SK-N-SH (cell line): ENCODE measurements around the gene MRPL12. TPM values are rescaled to one million over a fixed set of nuclear protein-coding genes. Genes with fewer than 3 reads are reported as not detected.

Experiments used
- CTCF ChIA-PET: fragments of 300-600, 350-600 bp; formaldehyde crosslinking; extraction: SDS; loops from one replicate; lab custom pipeline; 2021; lab: Yijun Ruan, JAX
- POLR2A ChIA-PET: fragments of 350-600 bp; sonication (Branson Sonifier 250); formaldehyde crosslinking; extraction: SDS; loops from one replicate; lab custom pipeline; 2020; ENCODE audit warnings: antibody characterized with exemption, inconsistent platforms; lab: Yijun Ruan, JAX
- DNase-seq: peaks from one replicate; pipeline ENCODE4 v3.0.0; 2012
- H2AFZ ChIP-seq: fragments of 200-600 bp; sonication (generic); 2 replicates; pipeline ENCODE4 v1.8.1; 2016; ENCODE audit warnings: antibody characterized with exemption, mild to moderate bottlenecking, low read depth
- H3F3A ChIP-seq: fragments of 200-600 bp; sonication (generic); replicated peaks from 2 replicates; pipeline ENCODE3; 2016; ENCODE audit warnings: antibody characterized with exemption, mild to moderate bottlenecking; ENCODE audit not compliant: insufficient read depth
- H3K27ac ChIP-seq, 2 experiments: fragments of 200-500 bp in 1 of 2; fragments of 200-600 bp in 1 of 2; sonication (Bioruptor generic) in 1 of 2; sonication (generic), shearing (Covaris generic) in 1 of 2; 2 replicates each; pipeline versions ENCODE4 v1.5.1 to v1.6.1; 2014 to 2016; ENCODE audit warnings: low read depth in 2 of 2, inconsistent platforms in 1 of 2, low read length in 1 of 2, mild to moderate bottlenecking in 1 of 2, mixed read lengths in 1 of 2
- H3K27me3 ChIP-seq: fragments of 200-600 bp; sonication (generic), shearing (Covaris generic); 2 replicates; pipeline ENCODE4 v1.6.1; 2016; ENCODE audit warnings: mixed run types; ENCODE audit not compliant: insufficient read depth
- H3K36me3 ChIP-seq, 2 experiments: fragments of 200-500 bp in 1 of 2; fragments of 200-600 bp in 1 of 2; sonication (Bioruptor generic) in 1 of 2; sonication (generic) in 1 of 2; replicated peaks in 1 of 2; 2 replicates each; pipeline versions ENCODE3 to v1.5.1; 2014 to 2016; ENCODE audit warnings: low read length in 1 of 2, mild to moderate bottlenecking in 1 of 2; ENCODE audit not compliant: insufficient read depth in 2 of 2, control insufficient read depth in 1 of 2
- H3K4me1 ChIP-seq, 2 experiments: fragments of 200-500 bp in 1 of 2; fragments of 200-600 bp in 1 of 2; sonication (Bioruptor generic) in 1 of 2; sonication (generic), shearing (Covaris generic) in 1 of 2; 2 replicates each; pipeline versions ENCODE4 v1.5.1 to v1.6.1; 2014 to 2016; ENCODE audit warnings: low read depth in 1 of 2, low read length in 1 of 2, mixed run types in 1 of 2; ENCODE audit not compliant: insufficient read depth in 2 of 2, control insufficient read depth in 1 of 2
- H3K4me2 ChIP-seq: fragments of 200-600 bp; sonication (generic), shearing (Covaris generic); 2 replicates; pipeline ENCODE4 v1.6.1; 2017; ENCODE audit warnings: mixed run types
- H3K4me3 ChIP-seq, 2 experiments: fragments of 200-500 bp in 1 of 2; fragments of 200-600 bp in 1 of 2; sonication (Bioruptor generic) in 1 of 2; sonication (generic), shearing (Covaris generic) in 1 of 2; 2 replicates each; pipeline versions ENCODE4 v1.5.1 to v1.8.1; 2014 to 2016; ENCODE audit warnings: low read depth in 2 of 2, inconsistent platforms in 1 of 2, low read length in 1 of 2, mild to moderate bottlenecking in 1 of 2, mixed read lengths in 1 of 2, moderate library complexity in 1 of 2
- H3K79me2 ChIP-seq: fragments of 200-600 bp; sonication (generic); 2 replicates; pipeline ENCODE4 v1.8.1; 2017; ENCODE audit warnings: mild to moderate bottlenecking; ENCODE audit not compliant: insufficient read depth
- H3K9ac ChIP-seq: fragments of 200-600 bp; sonication (generic); 2 replicates; pipeline ENCODE4 v1.6.1; 2017; ENCODE audit warnings: mixed run types
- H3K9me2 ChIP-seq: fragments of 200-600 bp; sonication (generic); 2 replicates; pipeline ENCODE4 v1.6.1; 2017; ENCODE audit warnings: mixed run types
- H3K9me3 ChIP-seq: fragments of 200-600 bp; sonication (generic); 2 replicates; pipeline ENCODE4 v1.6.1; 2017; ENCODE audit warnings: mixed run types, mild to moderate bottlenecking, moderate library complexity
- H4K20me1 ChIP-seq: fragments of 200-600 bp; sonication (generic); 2 replicates; pipeline ENCODE4 v1.6.1; 2017; ENCODE audit warnings: mild to moderate bottlenecking, mixed run types; ENCODE audit not compliant: insufficient read depth
- ELF1 ChIP-seq: IDR thresholded peaks from 2 replicates; pipeline ENCODE4 v1.4.0; 2012
- EP300 ChIP-seq, 2 experiments: IDR thresholded peaks; 2 replicates each; pipeline versions ENCODE4 v1.4.0 to v1.6.1; 2012; ENCODE audit warnings: borderline replicate concordance in 1 of 2, low read depth in 1 of 2, low read length in 1 of 2
- FOXJ3 ChIP-seq: sonication (generic); formaldehyde crosslinking; IDR thresholded peaks from 2 replicates; pipeline ENCODE4 v1.5.1; 2020; ENCODE audit warnings: mild to moderate bottlenecking, missing genetic modification reagents
- FOXM1 ChIP-seq: IDR thresholded peaks from 2 replicates; pipeline ENCODE4 v1.4.0; 2012; ENCODE audit warnings: low read depth, mild to moderate bottlenecking
- GATA2 ChIP-seq: sonication (generic); formaldehyde crosslinking; IDR thresholded peaks from 2 replicates; pipeline ENCODE4 v1.5.0; 2020; ENCODE audit warnings: mild to moderate bottlenecking, missing genetic modification reagents
- JUND ChIP-seq: IDR thresholded peaks from 2 replicates; pipeline ENCODE4 v1.4.0; 2012
- MAX ChIP-seq: IDR thresholded peaks from 2 replicates; pipeline ENCODE4 v1.4.0; 2012; ENCODE audit warnings: low read depth
- NRF1 ChIP-seq: IDR thresholded peaks from 2 replicates; pipeline ENCODE4 v1.6.1; 2012; ENCODE audit warnings: low read depth, mild to moderate bottlenecking, low read length
- POLR2AphosphoS5 ChIP-seq: IDR thresholded peaks from 2 replicates; pipeline ENCODE4 v1.6.1; 2012; ENCODE audit warnings: low read depth, low read length
- RAD21 ChIP-seq: IDR thresholded peaks from 2 replicates; pipeline ENCODE4 v1.6.1; 2012; ENCODE audit warnings: mild to moderate bottlenecking, low read length
- REST ChIP-seq: IDR thresholded peaks from 2 replicates; pipeline ENCODE4 v1.6.1; 2012; ENCODE audit warnings: mild to moderate bottlenecking, low read depth, low read length, moderate library complexity
- RXRA ChIP-seq: IDR thresholded peaks from 2 replicates; pipeline ENCODE4 v1.4.0; 2012; ENCODE audit warnings: low read depth, mild to moderate bottlenecking, borderline replicate concordance
- TAF1 ChIP-seq: IDR thresholded peaks from 2 replicates; pipeline ENCODE4 v1.6.1; 2012; ENCODE audit warnings: low read depth, mild to moderate bottlenecking, low read length, moderate library complexity, borderline replicate concordance
- TCF12 ChIP-seq: IDR thresholded peaks from 2 replicates; pipeline ENCODE4 v1.4.0; 2012
- TEAD4 ChIP-seq: IDR thresholded peaks from 2 replicates; pipeline ENCODE4 v1.4.0; 2012; ENCODE audit warnings: mild to moderate bottlenecking, borderline replicate concordance; ENCODE audit not compliant: insufficient read depth
- USF1 ChIP-seq: IDR thresholded peaks from 2 replicates; pipeline ENCODE4 v1.4.0; 2012; ENCODE audit warnings: low read depth, borderline replicate concordance
- YY1 ChIP-seq: IDR thresholded peaks from 2 replicates; pipeline ENCODE4 v1.4.0; 2012; ENCODE audit warnings: low read depth, mild to moderate bottlenecking
- WGBS: methylation state at CpG from one replicate; pipeline ENCODE4 v1.1.6; 2017; ENCODE audit warnings: low lambda C conversion rate; 5-methylcytosine and 5-hydroxymethylcytosine counted together
- polyA plus RNA-seq, 3 experiments: library from polyadenylated mRNA; depleted of rRNA; stranded (reverse); fragments of >200 nt; gene quantifications; 2 replicates each; pipeline ENCODE4 v1.2.3, GENCODE V29; 2012
- TF ChIP-seq, protein P1 (sequence below): fragments of 150-350 bp; IDR thresholded peaks from 2 replicates; pipeline ENCODE4 v1.6.1; 2017; ENCODE audit warnings: antibody characterized with exemption, low read length, low read depth, borderline replicate concordance
- TF ChIP-seq, protein P2 (sequence below): fragments of 150-350 bp; IDR thresholded peaks from 2 replicates; pipeline ENCODE4 v1.6.1; 2016; ENCODE audit warnings: mild to moderate bottlenecking, low read depth, low read length
- TF ChIP-seq, protein P3 (sequence below): IDR thresholded peaks from 2 replicates; pipeline ENCODE4 v1.4.0; 2012; ENCODE audit warnings: low read depth, borderline replicate concordance

MRPL12 gene
- polyA plus RNA-seq, 1 of the 3 experiments (the other 2 are of a cell fraction), result 322 TPM

- ChIA-PET POLR2A (no interaction called here), CTCF (interaction anchor here (1.7 to 2.3 kb wide), 3 partner anchors 9 to 72 kb away, joined by 4 to 8 read pairs (median 5); no protein-coding TSS in a partner anchor)
- Histone ChIP-seq H3K36me3 (peaks cover 37 to 55% of the 10 kb centered on the region in 2 experiments), H3K4me1 (peaks cover 4 to 5% of the 10 kb centered on the region in 2 experiments; a peak in 3 of 4 replicates), H3K9me2 (no peaks in the 10 kb centered on the region), H3K9ac (no peak overlapping the region), H3K9me3 (no peaks in the 10 kb centered on the region), H3K27ac (no peak overlapping the region), H4K20me1 (peaks cover 5% of the 10 kb centered on the region; the same call in 1 of the 2 replicates), H3K79me2 (peaks cover 45% of the 10 kb centered on the region), H2AFZ (no peak overlapping the region), H3F3A (peaks cover 27% of the 10 kb centered on the region), H3K4me3 (no peak overlapping the region), H3K27me3 (no peaks in the 10 kb centered on the region), H3K4me2 (no peak overlapping the region)
- no peak for DNase-seq
- WGBS, result 95% methylated on average over 15 of the region's 16 CpGs
- TF ChIP-seq, protein P1, sequence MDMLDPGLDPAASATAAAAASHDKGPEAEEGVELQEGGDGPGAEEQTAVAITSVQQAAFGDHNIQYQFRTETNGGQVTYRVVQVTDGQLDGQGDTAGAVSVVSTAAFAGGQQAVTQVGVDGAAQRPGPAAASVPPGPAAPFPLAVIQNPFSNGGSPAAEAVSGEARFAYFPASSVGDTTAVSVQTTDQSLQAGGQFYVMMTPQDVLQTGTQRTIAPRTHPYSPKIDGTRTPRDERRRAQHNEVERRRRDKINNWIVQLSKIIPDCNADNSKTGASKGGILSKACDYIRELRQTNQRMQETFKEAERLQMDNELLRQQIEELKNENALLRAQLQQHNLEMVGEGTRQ, result no peak
- TF ChIP-seq FOXM1 (no peak), REST (no peak), POLR2AphosphoS5 (no peak), RXRA (no peak), MAX (no peak), JUND (no peak), NRF1 (no peak), FOXJ3 (CRISPR knock-in tag) (no peak), ELF1 (no peak), TCF12 (no peak), YY1 (no peak), GATA2 (CRISPR knock-in tag) (no peak), TAF1 (no peak), EP300 (IDR thresholded peaks at IDR 0.05; ENCODE audit: borderline replicate concordance in 1 of 2, low read depth in 1 of 2, low read length in 1 of 2) (no peak), RAD21 (no peak), USF1 (no peak), TEAD4 (no peak)
- TF ChIP-seq, protein P2, sequence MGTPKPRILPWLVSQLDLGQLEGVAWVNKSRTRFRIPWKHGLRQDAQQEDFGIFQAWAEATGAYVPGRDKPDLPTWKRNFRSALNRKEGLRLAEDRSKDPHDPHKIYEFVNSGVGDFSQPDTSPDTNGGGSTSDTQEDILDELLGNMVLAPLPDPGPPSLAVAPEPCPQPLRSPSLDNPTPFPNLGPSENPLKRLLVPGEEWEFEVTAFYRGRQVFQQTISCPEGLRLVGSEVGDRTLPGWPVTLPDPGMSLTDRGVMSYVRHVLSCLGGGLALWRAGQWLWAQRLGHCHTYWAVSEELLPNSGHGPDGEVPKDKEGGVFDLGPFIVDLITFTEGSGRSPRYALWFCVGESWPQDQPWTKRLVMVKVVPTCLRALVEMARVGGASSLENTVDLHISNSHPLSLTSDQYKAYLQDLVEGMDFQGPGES, result no peak
- TF ChIP-seq, protein P3, sequence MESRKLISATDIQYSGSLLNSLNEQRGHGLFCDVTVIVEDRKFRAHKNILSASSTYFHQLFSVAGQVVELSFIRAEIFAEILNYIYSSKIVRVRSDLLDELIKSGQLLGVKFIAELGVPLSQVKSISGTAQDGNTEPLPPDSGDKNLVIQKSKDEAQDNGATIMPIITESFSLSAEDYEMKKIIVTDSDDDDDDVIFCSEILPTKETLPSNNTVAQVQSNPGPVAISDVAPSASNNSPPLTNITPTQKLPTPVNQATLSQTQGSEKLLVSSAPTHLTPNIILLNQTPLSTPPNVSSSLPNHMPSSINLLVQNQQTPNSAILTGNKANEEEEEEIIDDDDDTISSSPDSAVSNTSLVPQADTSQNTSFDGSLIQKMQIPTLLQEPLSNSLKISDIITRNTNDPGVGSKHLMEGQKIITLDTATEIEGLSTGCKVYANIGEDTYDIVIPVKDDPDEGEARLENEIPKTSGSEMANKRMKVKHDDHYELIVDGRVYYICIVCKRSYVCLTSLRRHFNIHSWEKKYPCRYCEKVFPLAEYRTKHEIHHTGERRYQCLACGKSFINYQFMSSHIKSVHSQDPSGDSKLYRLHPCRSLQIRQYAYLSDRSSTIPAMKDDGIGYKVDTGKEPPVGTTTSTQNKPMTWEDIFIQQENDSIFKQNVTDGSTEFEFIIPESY, result no peak
These were observed 30.2 kb upstream of the MRPL12 start for GRCh38 chr17:81672954-81673353.
